ENCODE data around the gene TBCA. TPM values are rescaled to one million over a fixed set of nuclear protein-coding genes. Genes with fewer than 3 reads are reported as not detected.

TBCA gene
- total RNA-seq, 1 donor from 2014 or later, result 213 TPM

- DNase-seq (ENCODE audit: low spot score in 2 of 2, unreplicated experiment in 2 of 2), result no peak
- TF ChIP-seq, protein P1, sequence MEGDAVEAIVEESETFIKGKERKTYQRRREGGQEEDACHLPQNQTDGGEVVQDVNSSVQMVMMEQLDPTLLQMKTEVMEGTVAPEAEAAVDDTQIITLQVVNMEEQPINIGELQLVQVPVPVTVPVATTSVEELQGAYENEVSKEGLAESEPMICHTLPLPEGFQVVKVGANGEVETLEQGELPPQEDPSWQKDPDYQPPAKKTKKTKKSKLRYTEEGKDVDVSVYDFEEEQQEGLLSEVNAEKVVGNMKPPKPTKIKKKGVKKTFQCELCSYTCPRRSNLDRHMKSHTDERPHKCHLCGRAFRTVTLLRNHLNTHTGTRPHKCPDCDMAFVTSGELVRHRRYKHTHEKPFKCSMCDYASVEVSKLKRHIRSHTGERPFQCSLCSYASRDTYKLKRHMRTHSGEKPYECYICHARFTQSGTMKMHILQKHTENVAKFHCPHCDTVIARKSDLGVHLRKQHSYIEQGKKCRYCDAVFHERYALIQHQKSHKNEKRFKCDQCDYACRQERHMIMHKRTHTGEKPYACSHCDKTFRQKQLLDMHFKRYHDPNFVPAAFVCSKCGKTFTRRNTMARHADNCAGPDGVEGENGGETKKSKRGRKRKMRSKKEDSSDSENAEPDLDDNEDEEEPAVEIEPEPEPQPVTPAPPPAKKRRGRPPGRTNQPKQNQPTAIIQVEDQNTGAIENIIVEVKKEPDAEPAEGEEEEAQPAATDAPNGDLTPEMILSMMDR (IDR thresholded peaks at IDR 0.05; ENCODE audit: unreplicated experiment), result no peak
- Mint-ChIP-seq H3K9me3 (peaks cover 3% of the 10 kb centered on the region), H3K27ac (no peak overlapping the region), H3K27me3 (ENCODE audit: low read depth) (no peaks in the 10 kb centered on the region), H3K4me1 (no peaks in the 10 kb centered on the region), H3K4me3 (no peak overlapping the region), H3K36me3 (no peaks in the 10 kb centered on the region)
These were observed 9.1 kb upstream of the TBCA start for GRCh38 chr5:77785229-77785628.

GRCh38 chr5:77784735-77785134 lies 8.6 kb upstream of the TBCA start:
- Mint-ChIP-seq H3K4me3 (no peak overlapping the region), H3K4me1 (no peaks in the 10 kb centered on the region), H3K9me3 (peaks cover 3% of the 10 kb centered on the region), H3K36me3 (no peaks in the 10 kb centered on the region), H3K27me3 (ENCODE audit: low read depth) (no peaks in the 10 kb centered on the region), H3K27ac (no peak overlapping the region)
- TF ChIP-seq, protein P1 (IDR thresholded peaks at IDR 0.05; ENCODE audit: unreplicated experiment), result no peak
- no peak for DNase-seq (ENCODE audit: low spot score in 2 of 2, unreplicated experiment in 2 of 2)

- Mint-ChIP-seq H3K4me3 (no peak overlapping the region), H3K9me3 (peaks cover 3% of the 10 kb centered on the region), H3K4me1 (peaks cover 2% of the 10 kb centered on the region), H3K27ac (no peak overlapping the region), H3K27me3 (ENCODE audit: low read depth) (no peaks in the 10 kb centered on the region), H3K36me3 (no peaks in the 10 kb centered on the region)
- TF ChIP-seq, protein P1 (IDR thresholded peaks at IDR 0.05; ENCODE audit: unreplicated experiment), result no peak
- DNase-seq (ENCODE audit: low spot score in 2 of 2, unreplicated experiment in 2 of 2), result no peak
These were observed 4.9 kb upstream of the TBCA start for GRCh38 chr5:77781076-77781475.

DNA sequence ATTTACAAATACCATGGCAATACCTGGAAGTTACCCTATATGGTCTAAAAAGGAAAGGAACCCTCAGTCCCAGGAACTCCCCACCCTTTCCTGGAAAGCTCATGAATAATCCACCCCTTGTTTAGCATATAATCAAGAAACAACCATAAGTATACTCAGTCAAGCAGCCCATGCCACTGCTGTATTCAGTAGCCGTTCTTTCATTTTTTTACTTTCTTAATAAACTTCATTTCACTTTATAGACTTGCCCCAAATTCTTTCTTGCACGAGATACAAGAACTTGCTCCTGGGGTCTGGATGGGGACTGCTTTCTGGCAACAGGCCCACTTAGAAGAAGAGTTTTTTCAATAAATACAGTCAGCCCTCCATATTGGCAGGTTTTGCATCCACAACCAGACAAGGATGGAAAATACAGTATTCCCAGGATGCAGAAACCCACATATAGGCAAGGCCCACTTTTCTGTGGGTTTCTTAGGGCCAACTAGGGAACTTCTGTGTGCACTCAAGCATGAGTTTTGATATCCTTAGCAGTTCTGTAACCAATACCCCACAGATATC lies 2.8 kb upstream of the TBCA start:
- Mint-ChIP-seq H3K4me1 (peaks cover 17% of the 10 kb centered on the region), H3K9me3 (no peaks in the 10 kb centered on the region), H3K36me3 (no peaks in the 10 kb centered on the region), H3K4me3 (no peak overlapping the region), H3K27ac (no peak overlapping the region), H3K27me3 (ENCODE audit: low read depth) (no peaks in the 10 kb centered on the region)
- TF ChIP-seq, protein P1 (IDR thresholded peaks at IDR 0.05; ENCODE audit: unreplicated experiment), result no peak
- no peak for DNase-seq (ENCODE audit: low spot score in 2 of 2, unreplicated experiment in 2 of 2)

DNA sequence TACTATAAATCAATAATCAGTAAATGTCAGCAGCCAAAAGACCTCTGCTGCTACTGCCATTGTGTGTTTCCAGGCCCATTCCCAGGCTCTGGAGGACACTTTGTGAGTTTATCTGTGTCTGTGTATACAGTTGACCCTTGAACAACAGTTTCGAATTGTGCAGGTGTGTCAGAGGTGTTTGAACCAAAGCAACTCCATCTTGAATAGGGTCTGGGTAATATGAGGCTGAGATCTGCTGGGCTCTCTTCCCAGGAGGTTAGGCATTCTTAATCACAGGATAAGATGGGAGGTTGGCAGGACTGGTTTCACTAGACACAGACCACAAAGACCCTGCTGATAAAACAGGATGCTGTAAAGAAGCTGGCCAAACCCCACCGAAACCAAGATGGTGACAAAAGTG lies 2.3 kb upstream of the TBCA start:
- H3K27ac Mint-ChIP-seq, result no peak overlapping the region
- no peaks in the 10 kb centered on the region for H3K36me3 Mint-ChIP-seq
- no peak overlapping the region for H3K4me3 Mint-ChIP-seq
- H3K27me3 Mint-ChIP-seq (ENCODE audit: low read depth), result no peaks in the 10 kb centered on the region
- peaks cover 22% of the 10 kb centered on the region for H3K4me1 Mint-ChIP-seq
- DNase-seq (ENCODE audit: low spot score in 2 of 2, unreplicated experiment in 2 of 2), result no peak
- TF ChIP-seq, protein P1 (IDR thresholded peaks at IDR 0.05; ENCODE audit: unreplicated experiment), result no peak
- H3K9me3 Mint-ChIP-seq, result no peaks in the 10 kb centered on the region

DNA sequence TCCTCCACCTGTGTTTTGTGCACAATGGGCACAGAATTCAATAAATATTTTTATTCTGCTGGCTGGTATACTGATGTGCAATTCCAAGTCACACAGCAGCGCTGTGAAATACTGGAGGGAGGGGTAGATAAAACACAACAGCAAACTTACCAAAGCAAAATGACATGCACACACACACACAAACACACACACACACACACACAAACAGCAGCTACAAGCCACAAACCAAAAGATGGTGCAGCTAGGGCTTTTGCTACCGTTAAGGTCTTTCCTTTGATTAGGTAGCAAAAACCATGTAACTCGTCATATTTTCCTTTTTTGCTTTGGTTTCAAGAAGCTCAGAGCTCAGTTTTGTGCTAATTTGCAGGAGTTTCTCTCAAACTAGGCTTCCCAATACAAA lies 1.8 kb upstream of the TBCA start:
- TF ChIP-seq, protein P1 (IDR thresholded peaks at IDR 0.05; ENCODE audit: unreplicated experiment), result no peak
- Mint-ChIP-seq H3K27ac (no peak overlapping the region), H3K4me3 (no peak overlapping the region), H3K4me1 (peaks cover 27% of the 10 kb centered on the region), H3K27me3 (ENCODE audit: low read depth) (no peaks in the 10 kb centered on the region), H3K36me3 (no peaks in the 10 kb centered on the region), H3K9me3 (no peaks in the 10 kb centered on the region)
- DNase-seq (ENCODE audit: low spot score in 2 of 2, unreplicated experiment in 2 of 2), result no peak
